H9 (cell line): ENCODE data around the gene ITGAE. TPM values are rescaled to one million over a fixed set of nuclear protein-coding genes. Genes with fewer than 3 reads are reported as not detected.

ENCODE experiments used
- DNase-seq: peaks from one replicate; pipeline ENCODE4 v3.0.0-alpha.2; 2017
- H2AFZ ChIP-seq: one replicate; pipeline ENCODE4 v1.6.1; 2013; ENCODE audit warnings: mild to moderate bottlenecking, low read length, control low read depth, moderate library complexity
- H2AK5ac ChIP-seq: 2 replicates; pipeline ENCODE4 v1.6.1; 2013; ENCODE audit warnings: low read length, control low read depth, mixed read lengths; ENCODE audit not compliant: insufficient read length
- H2BK120ac ChIP-seq: one replicate; pipeline ENCODE4 v1.6.1; 2013; ENCODE audit warnings: low read depth, mild to moderate bottlenecking, low read length, control low read depth, inconsistent platforms; ENCODE audit not compliant: poor library complexity, severe bottlenecking
- H2BK12ac ChIP-seq: 2 replicates; pipeline ENCODE4 v1.6.1; 2013; ENCODE audit warnings: low read length, control low read depth, mixed read lengths, low read depth; ENCODE audit not compliant: insufficient read length
- H2BK15ac ChIP-seq: 2 replicates; pipeline ENCODE4 v1.6.1; 2013; ENCODE audit warnings: low read depth, low read length, control low read depth
- H2BK20ac ChIP-seq: one replicate; pipeline ENCODE4 v1.6.1; 2013; ENCODE audit warnings: low read depth, mild to moderate bottlenecking, low read length, control low read depth, inconsistent platforms; ENCODE audit not compliant: poor library complexity, severe bottlenecking
- H2BK5ac ChIP-seq: 2 replicates; pipeline ENCODE4 v1.6.1; 2013; ENCODE audit warnings: low read length, control low read depth, mixed read lengths; ENCODE audit not compliant: insufficient read length
- H3K14ac ChIP-seq: 2 replicates; pipeline ENCODE4 v1.6.1; 2013; ENCODE audit warnings: low read length, control low read depth; ENCODE audit not compliant: insufficient read depth
- H3K18ac ChIP-seq: 2 replicates; pipeline ENCODE4 v1.6.1; 2013; ENCODE audit warnings: low read depth, mild to moderate bottlenecking, mixed read lengths, low read length, control low read depth; ENCODE audit not compliant: insufficient read length
- H3K23ac ChIP-seq: 2 replicates; pipeline ENCODE4 v1.6.1; 2013; ENCODE audit warnings: low read length, control low read depth, mixed read lengths, low read depth; ENCODE audit not compliant: insufficient read length
- H3K23me2 ChIP-seq: 2 replicates; pipeline ENCODE4 v1.6.1; 2013; ENCODE audit warnings: low read depth, mild to moderate bottlenecking, mixed read lengths, low read length, control low read depth; ENCODE audit not compliant: insufficient read length, poor library complexity, severe bottlenecking
- H3K27ac ChIP-seq: 2 replicates; pipeline ENCODE4 v1.5.1; 2013; ENCODE audit warnings: low read length, control low read depth, mixed read lengths, low read depth; ENCODE audit not compliant: insufficient read length
- H3K27me3 ChIP-seq: 2 replicates; pipeline ENCODE4 v1.6.1; 2013; ENCODE audit warnings: low read length, control low read depth, inconsistent platforms; ENCODE audit not compliant: insufficient read depth
- H3K4ac ChIP-seq: 2 replicates; pipeline ENCODE4 v1.6.1; 2013; ENCODE audit warnings: low read depth, mild to moderate bottlenecking, control low read depth, inconsistent platforms, low read length, moderate library complexity
- H3K4me1 ChIP-seq: 2 replicates; pipeline ENCODE4 v1.6.1; 2013; ENCODE audit warnings: low read length, control low read depth, inconsistent platforms; ENCODE audit not compliant: insufficient read depth
- H3K4me2 ChIP-seq: 2 replicates; pipeline ENCODE4 v1.6.1; 2013; ENCODE audit warnings: low read length, control low read depth, mixed read lengths; ENCODE audit not compliant: insufficient read length, insufficient read depth
- H3K56ac ChIP-seq: 2 replicates; pipeline ENCODE4 v1.6.1; 2013; ENCODE audit warnings: low read depth, mild to moderate bottlenecking, mixed read lengths, low read length, control low read depth; ENCODE audit not compliant: insufficient read length
- H3K79me1 ChIP-seq: 2 replicates; pipeline ENCODE4 v1.6.1; 2013; ENCODE audit warnings: low read depth, mild to moderate bottlenecking, moderate library complexity, low read length, control low read depth, inconsistent platforms; ENCODE audit not compliant: insufficient read depth, poor library complexity, severe bottlenecking
- H3K79me2 ChIP-seq: 2 replicates; pipeline ENCODE4 v1.6.1; 2013; ENCODE audit warnings: low read length, control low read depth, inconsistent platforms; ENCODE audit not compliant: insufficient read depth
- H3K9ac ChIP-seq: 2 replicates; pipeline ENCODE4 v1.6.1; 2013; ENCODE audit warnings: low read length, control low read depth, mixed read lengths; ENCODE audit not compliant: insufficient read length; ENCODE audit errors: extremely low read depth
- H3K9me3 ChIP-seq: one replicate; pipeline ENCODE4 v1.6.1; 2013; ENCODE audit warnings: low read depth, low read length, inconsistent platforms; ENCODE audit not compliant: control insufficient read depth
- H3T11ph ChIP-seq: one replicate; pipeline ENCODE4 v1.6.1; 2013; ENCODE audit warnings: mild to moderate bottlenecking, low read length, control low read depth, inconsistent platforms
- H4K20me1 ChIP-seq: one replicate; pipeline ENCODE4 v1.6.1; 2013; ENCODE audit not compliant: control insufficient read depth, insufficient read length, insufficient read depth
- H4K5ac ChIP-seq: 2 replicates; pipeline ENCODE4 v1.6.1; 2013; ENCODE audit warnings: low read depth, mild to moderate bottlenecking, mixed read lengths, low read length, control low read depth; ENCODE audit not compliant: insufficient read length
- H4K8ac ChIP-seq: replicated peaks from 2 replicates; pipeline ENCODE4 v1.6.1; 2013; ENCODE audit warnings: low read length, control low read depth, mixed read lengths, low read depth; ENCODE audit not compliant: insufficient read length
- H4K91ac ChIP-seq: 2 replicates; pipeline ENCODE4 v1.6.1; 2013; ENCODE audit warnings: low read depth, mild to moderate bottlenecking, moderate library complexity, mixed read lengths, low read length, control low read depth; ENCODE audit not compliant: insufficient read length
- H3K27ac Mint-ChIP-seq, 3 experiments: 2 replicates in 2 of 3; 3 replicates in 1 of 3; pipeline ENCODE4 v1.8.0; 2020 to 2021; ENCODE audit warnings: mixed read lengths in 3 of 3, mild to moderate bottlenecking in 1 of 3, moderate library complexity in 1 of 3
- H3K27me3 Mint-ChIP-seq: 2 replicates; pipeline ENCODE4 v1.8.0; 2021; ENCODE audit warnings: low read depth, mild to moderate bottlenecking, moderate library complexity, mixed read lengths
- H3K36me3 Mint-ChIP-seq, 3 experiments: 2 replicates in 2 of 3; 3 replicates in 1 of 3; pipeline ENCODE4 v1.8.0; 2020 to 2021; ENCODE audit warnings: low read depth in 3 of 3, mixed read lengths in 3 of 3; ENCODE audit not compliant: insufficient read depth in 1 of 3
- H3K4me1 Mint-ChIP-seq, 2 experiments: 2 replicates each; pipeline ENCODE4 v1.8.0; 2020; ENCODE audit warnings: mixed read lengths in 2 of 2
- H3K4me3 Mint-ChIP-seq, 2 experiments: 2 replicates in 1 of 2; 3 replicates in 1 of 2; pipeline ENCODE4 v1.8.0; 2020 to 2021; ENCODE audit warnings: mild to moderate bottlenecking in 2 of 2, mixed read lengths in 2 of 2, moderate library complexity in 1 of 2
- H3K9me3 Mint-ChIP-seq, 2 experiments: 2 replicates in 1 of 2; 3 replicates in 1 of 2; pipeline ENCODE4 v1.8.0; 2020; ENCODE audit warnings: mild to moderate bottlenecking in 2 of 2, mixed read lengths in 2 of 2, moderate library complexity in 1 of 2
- CTCF ChIP-seq: fragments of 200-600 bp; sonication (generic); conservative IDR thresholded peaks from 3 replicates; pipeline ENCODE4 v1.8.0; 2021; ENCODE audit warnings: antibody characterized with exemption, mild to moderate bottlenecking
- WGBS: extraction: QIAGEN DNeasy Blood & Tissue Kit; methylation state at CpG from one replicate; pipeline ENCODE4 v1.1.7; 2013; ENCODE audit warnings: missing lambda C conversion rate, low lambda C conversion rate, mixed read lengths; ENCODE audit not compliant: insufficient read length; ENCODE audit errors: extremely low coverage; 5-methylcytosine and 5-hydroxymethylcytosine counted together
- total RNA-seq: library from RNA; stranded (reverse); gene quantifications from 2 replicates; pipeline ENCODE4 v1.2.1, GENCODE V29; 2021

The ITGAE gene
- total RNA-seq, 1 experiment from 2014 or later = 23.5 TPM

- Histone ChIP-seq H3K23me2 (peaks cover 3% of the 10 kb centered on the region), H4K8ac (no peak overlapping the region), H3K27ac (no peak overlapping the region), H3K9me3 (no peaks in the 10 kb centered on the region), H2BK15ac (no peak overlapping the region), H2AK5ac (no peak overlapping the region), H3K4ac (no peak overlapping the region), H4K91ac (no peak overlapping the region), H3K27me3 (no peaks in the 10 kb centered on the region), H2BK12ac (no peak overlapping the region), H3T11ph (no peak overlapping the region), H2BK20ac (no peak overlapping the region), H3K14ac (no peak overlapping the region), H2AFZ (no peak overlapping the region), H4K5ac (no peak overlapping the region), H3K56ac (no peak overlapping the region), H2BK120ac (no peak overlapping the region), H4K20me1 (no peaks in the 10 kb centered on the region), H3K79me1 (no peaks in the 10 kb centered on the region), H3K4me1 (no peaks in the 10 kb centered on the region; the same call in 1 of the 2 replicates), H2BK5ac (no peak overlapping the region), H3K18ac (no peak overlapping the region), H3K4me2 (no peak overlapping the region), H3K79me2 (no peaks in the 10 kb centered on the region), H3K23ac (no peak overlapping the region), H3K9ac (no peak overlapping the region)
- WGBS = no CpG with 5 or more reads among the region's 6 CpGs
- peaks cover 4% of the 10 kb centered on the region; the same call in 1 of the 2 replicates for H3K27me3 Mint-ChIP-seq
- H3K4me3 Mint-ChIP-seq = no peak overlapping the region
- peaks cover 2 to 13% (median 8%) of the 10 kb centered on the region in 3 experiments; a peak in 5 of 7 replicates for H3K36me3 Mint-ChIP-seq
- H3K27ac Mint-ChIP-seq = no peak overlapping the region
- no peak for TF ChIP-seq CTCF
- DNase-seq = no peak
- H3K9me3 Mint-ChIP-seq = peaks cover 7 to 10% of the 10 kb centered on the region in 2 experiments; a peak in 4 of 5 replicates
- peaks cover 3 to 5% of the 10 kb centered on the region in 2 experiments for H3K4me1 Mint-ChIP-seq
Measured at GRCh38 chr17:3759597-3760216, 41.3 kb downstream of the ITGAE start.
